HUES48 (cell line): ENCODE results near the gene ASTN1.

Experiments
- H3K27ac ChIP-seq: one replicate; pipeline ENCODE4 v1.7.0; 2013; ENCODE audit warnings: low read depth, low read length, inconsistent platforms
- H3K27me3 ChIP-seq: 2 replicates; pipeline ENCODE4 v1.6.1; 2013; ENCODE audit warnings: mild to moderate bottlenecking, low read length; ENCODE audit not compliant: control insufficient read depth, insufficient read depth
- H3K36me3 ChIP-seq: 2 replicates; pipeline ENCODE4 v1.6.1; 2013; ENCODE audit warnings: low read length; ENCODE audit not compliant: control insufficient read depth, insufficient read depth
- H3K4me1 ChIP-seq: 2 replicates; pipeline ENCODE4 v1.6.1; 2013; ENCODE audit warnings: mild to moderate bottlenecking, low read length; ENCODE audit not compliant: control insufficient read depth, insufficient read depth
- H3K4me3 ChIP-seq: 2 replicates; pipeline ENCODE4 v1.5.1; 2013; ENCODE audit warnings: mild to moderate bottlenecking, low read depth, low read length
- H3K9ac ChIP-seq: 2 replicates; pipeline ENCODE4 v1.6.1; 2013; ENCODE audit warnings: mild to moderate bottlenecking, low read depth, low read length, moderate library complexity
- H3K9me3 ChIP-seq: 2 replicates; pipeline ENCODE4 v1.6.1; 2013; ENCODE audit warnings: low read length; ENCODE audit not compliant: control insufficient read depth, insufficient read depth

The ASTN1 gene

DNA sequence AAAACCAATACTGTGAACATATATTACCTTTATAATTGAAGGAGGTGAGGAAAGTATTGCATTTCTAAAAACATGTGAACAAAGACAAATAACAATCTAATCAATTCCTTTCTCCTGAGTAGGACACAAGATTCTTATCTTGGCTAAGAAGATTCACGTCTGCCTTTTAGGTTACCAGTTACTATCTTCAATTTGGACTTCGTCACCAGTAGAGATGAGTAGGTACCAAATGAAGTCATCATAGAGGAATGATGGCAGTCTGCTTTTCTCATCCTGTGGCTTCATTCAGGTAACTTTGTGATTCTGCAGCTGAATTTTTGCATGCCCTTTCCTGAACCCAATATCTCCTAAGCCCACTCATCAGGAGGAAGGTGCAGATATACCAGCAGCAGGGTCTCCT lies 32.4 kb downstream of the ASTN1 start:
- Histone ChIP-seq H3K4me1 (peaks cover 3% of the 10 kb centered on the region; the same call in 1 of the 2 replicates), H3K27ac (no peak overlapping the region), H3K9me3 (no peaks in the 10 kb centered on the region), H3K9ac (no peak overlapping the region), H3K36me3 (no peaks in the 10 kb centered on the region), H3K27me3 (no peaks in the 10 kb centered on the region), H3K4me3 (no peak overlapping the region)

DNA sequence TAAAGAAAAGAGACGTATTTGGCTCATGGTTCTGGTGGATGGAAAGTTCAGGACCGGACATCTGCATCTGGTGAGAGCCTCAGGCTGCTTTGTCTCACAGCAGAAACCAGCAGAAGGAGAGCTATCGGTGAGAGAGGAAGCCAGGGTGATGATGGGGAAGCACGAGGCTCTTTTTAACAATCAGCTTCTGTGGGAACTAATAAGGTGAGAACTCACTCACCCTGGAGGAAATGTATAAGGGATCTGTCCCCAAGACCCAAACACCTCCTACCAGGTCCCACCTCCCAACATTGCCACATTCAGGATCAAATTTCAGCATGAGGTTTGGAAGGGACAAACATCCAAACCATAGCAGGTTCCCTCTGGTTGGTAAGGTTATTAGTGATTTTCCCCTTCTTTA lies 32.8 kb downstream of the ASTN1 start:
- Histone ChIP-seq H3K4me1 (peaks cover 3% of the 10 kb centered on the region; the same call in 1 of the 2 replicates), H3K9me3 (no peaks in the 10 kb centered on the region), H3K27ac (no peak overlapping the region), H3K27me3 (no peaks in the 10 kb centered on the region), H3K9ac (no peak overlapping the region), H3K36me3 (no peaks in the 10 kb centered on the region), H3K4me3 (no peak overlapping the region)

DNA sequence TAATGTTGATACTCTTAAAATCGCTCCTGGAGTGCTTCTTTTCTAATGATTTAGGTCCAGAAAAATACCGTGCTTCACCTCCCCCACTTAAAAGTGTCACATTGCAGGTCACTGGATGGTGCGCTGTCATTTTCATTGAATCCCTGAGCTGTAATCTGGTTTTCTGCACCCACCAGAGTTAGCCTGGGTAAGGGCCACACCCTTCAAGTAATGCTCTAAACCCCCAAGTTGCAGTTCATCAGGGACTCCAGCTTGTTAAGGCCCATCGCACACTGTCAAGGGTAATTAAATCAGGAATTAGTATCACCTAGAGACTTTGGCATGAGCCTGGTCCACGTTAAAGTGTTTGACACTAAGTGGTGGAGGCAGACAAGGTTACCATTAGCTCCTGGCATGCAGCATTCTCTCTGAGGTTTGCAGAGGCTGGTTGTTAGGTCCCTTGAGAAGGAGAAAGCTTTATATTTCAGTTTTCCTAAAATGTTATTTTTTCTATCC lies 34.0 kb downstream of the ASTN1 start:
- H3K4me3 ChIP-seq, result no peak overlapping the region
- peaks cover 3% of the 10 kb centered on the region; the same call in 1 of the 2 replicates for H3K4me1 ChIP-seq
- H3K27ac ChIP-seq, result no peak overlapping the region
- H3K9me3 ChIP-seq, result no peaks in the 10 kb centered on the region
- H3K36me3 ChIP-seq, result no peaks in the 10 kb centered on the region
- no peak overlapping the region for H3K9ac ChIP-seq
- no peaks in the 10 kb centered on the region for H3K27me3 ChIP-seq

GRCh38 chr1:177128665-177129281 lies 35.7 kb downstream of the ASTN1 start:
- H3K27ac ChIP-seq, result no peak overlapping the region
- no peaks in the 10 kb centered on the region for H3K27me3 ChIP-seq
- no peak overlapping the region for H3K4me3 ChIP-seq
- H3K36me3 ChIP-seq, result no peaks in the 10 kb centered on the region
- peaks cover 3% of the 10 kb centered on the region; the same call in 1 of the 2 replicates for H3K4me1 ChIP-seq
- H3K9ac ChIP-seq, result no peak overlapping the region
- H3K9me3 ChIP-seq, result no peaks in the 10 kb centered on the region

GRCh38 chr1:177126267-177126666 lies 38.2 kb downstream of the ASTN1 start:
- no peak overlapping the region for H3K4me3 ChIP-seq
- no peak overlapping the region for H3K27ac ChIP-seq
- H3K4me1 ChIP-seq, result no peaks in the 10 kb centered on the region
- no peaks in the 10 kb centered on the region for H3K36me3 ChIP-seq
- H3K9me3 ChIP-seq, result no peaks in the 10 kb centered on the region
- H3K27me3 ChIP-seq, result no peaks in the 10 kb centered on the region
- no peak overlapping the region for H3K9ac ChIP-seq

- Histone ChIP-seq H3K9ac (no peak overlapping the region), H3K4me1 (no peaks in the 10 kb centered on the region), H3K36me3 (no peaks in the 10 kb centered on the region), H3K4me3 (no peak overlapping the region), H3K27me3 (no peaks in the 10 kb centered on the region), H3K9me3 (no peaks in the 10 kb centered on the region), H3K27ac (no peak overlapping the region)
These were observed 39.8 kb downstream of the ASTN1 start for GRCh38 chr1:177124577-177125278.

GRCh38 chr1:177122461-177123251 lies 41.9 kb downstream of the ASTN1 start:
- Histone ChIP-seq H3K36me3 (no peaks in the 10 kb centered on the region), H3K27ac (no peak overlapping the region), H3K27me3 (no peaks in the 10 kb centered on the region), H3K4me1 (no peaks in the 10 kb centered on the region), H3K4me3 (no peak overlapping the region), H3K9me3 (no peaks in the 10 kb centered on the region), H3K9ac (no peak overlapping the region)

- H3K9ac ChIP-seq, result no peak overlapping the region
These were observed 45.2 kb downstream of the ASTN1 start for GRCh38 chr1:177119311-177119710.

GRCh38 chr1:177118901-177119300 lies 45.6 kb downstream of the ASTN1 start:
- H3K36me3 ChIP-seq, result no peaks in the 10 kb centered on the region
- H3K9me3 ChIP-seq, result no peaks in the 10 kb centered on the region
- no peak overlapping the region for H3K9ac ChIP-seq
- no peak overlapping the region for H3K27ac ChIP-seq
- no peaks in the 10 kb centered on the region for H3K4me1 ChIP-seq
- H3K27me3 ChIP-seq, result no peaks in the 10 kb centered on the region
- no peak overlapping the region for H3K4me3 ChIP-seq

More at GRCh38 chr1:177119311-177119710, 45.2 kb downstream of the ASTN1 start:
- Histone ChIP-seq H3K9me3 (no peaks in the 10 kb centered on the region), H3K4me3 (no peak overlapping the region), H3K27ac (no peak overlapping the region), H3K27me3 (no peaks in the 10 kb centered on the region), H3K36me3 (no peaks in the 10 kb centered on the region), H3K4me1 (no peaks in the 10 kb centered on the region)

DNA sequence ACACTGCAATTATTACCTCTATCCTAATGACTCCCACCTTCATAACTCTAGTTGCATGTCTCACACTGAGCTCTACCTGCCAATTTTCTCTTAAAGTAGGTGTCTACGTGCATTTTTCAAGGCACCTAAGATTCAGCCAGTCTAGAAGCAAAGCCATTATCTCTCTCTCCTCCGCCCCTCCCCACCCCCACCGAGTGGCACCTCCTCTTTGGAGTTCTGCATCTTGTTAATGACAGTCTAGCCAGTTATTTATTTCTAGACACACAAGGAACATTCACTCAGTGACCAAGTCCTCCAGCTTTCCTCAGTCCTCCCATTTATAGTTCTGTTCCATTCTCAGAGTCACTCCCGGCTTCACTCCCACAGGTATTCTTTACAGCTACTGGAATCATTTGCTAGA lies 47.6 kb downstream of the ASTN1 start:
- no peaks in the 10 kb centered on the region for H3K4me1 ChIP-seq
- H3K9me3 ChIP-seq, result no peaks in the 10 kb centered on the region
- H3K4me3 ChIP-seq, result no peak overlapping the region
- H3K36me3 ChIP-seq, result no peaks in the 10 kb centered on the region
- H3K27ac ChIP-seq, result no peak overlapping the region
- no peak overlapping the region for H3K9ac ChIP-seq
- H3K27me3 ChIP-seq, result no peaks in the 10 kb centered on the region
